RWPE2 (cell line): ENCODE results near the gene SLC25A39.
"Not testable (repeated sequence)": the region's sequence is repeated elsewhere in the genome, so short reads cannot be mapped to it uniquely, and the experiment has no call there.

Source experiments
- ATAC-seq: fragments of 200-7000 bp; cut with Tn5 transposase; 3 replicates; pipeline ENCODE4 v1.9.1; 2021; ENCODE audit warnings: low read depth
- DNase-seq: peaks from one replicate; pipeline ENCODE4 v3.0.0-alpha.2; 2020; ENCODE audit warnings: low spot score
- H3K27ac ChIP-seq: fragments of 450-650 bp; 2 replicates; pipeline ENCODE4 v1.5.1; 2017; ENCODE audit warnings: mild to moderate bottlenecking; ENCODE audit not compliant: poor library complexity, severe bottlenecking
- H3K27me3 ChIP-seq: fragments of 250-450 bp; sonication (Bioruptor Pico); 2 replicates; pipeline ENCODE4 v1.5.1; 2021; ENCODE audit warnings: mild to moderate bottlenecking, moderate library complexity; ENCODE audit not compliant: insufficient read depth, poor library complexity, severe bottlenecking
- H3K36me3 ChIP-seq: fragments of 250-450 bp; sonication (Bioruptor Pico); 2 replicates; pipeline ENCODE4 v1.5.1; 2020; ENCODE audit warnings: low read depth, mild to moderate bottlenecking, moderate library complexity
- H3K4me1 ChIP-seq: fragments of 250-450 bp; sonication (Bioruptor Pico); 2 replicates; pipeline ENCODE4 v1.5.1; 2021; ENCODE audit warnings: mild to moderate bottlenecking, moderate library complexity; ENCODE audit not compliant: insufficient read depth, poor library complexity, severe bottlenecking
- H3K4me3 ChIP-seq: fragments of 250-450 bp; sonication (Bioruptor Pico); 2 replicates; pipeline ENCODE4 v1.5.1; 2021; ENCODE audit warnings: mild to moderate bottlenecking, moderate library complexity; ENCODE audit not compliant: severe bottlenecking
- H3K9me3 ChIP-seq: fragments of 250-450 bp; sonication (Bioruptor Pico); 2 replicates; pipeline ENCODE4 v1.5.1; 2021; ENCODE audit warnings: mild to moderate bottlenecking, moderate library complexity; ENCODE audit not compliant: severe bottlenecking
- CTCF ChIP-seq: fragments of 450-650 bp; IDR thresholded peaks from one replicate; pipeline ENCODE4 v1.5.1; 2017; ENCODE audit warnings: mild to moderate bottlenecking, moderate library complexity; ENCODE audit not compliant: poor library complexity, severe bottlenecking

SLC25A39 gene

GRCh38 chr17:44349553-44350070, 25.0 kb upstream of the SLC25A39 start:
- no peak overlapping the region for H3K4me3 ChIP-seq
- peaks cover 24% of the 10 kb centered on the region; the same call in 1 of the 2 replicates for H3K36me3 ChIP-seq
- DNase-seq (no peak), ATAC-seq (no peak)
- H3K27ac ChIP-seq = peak overlapping the region; percentile 52
- H3K27me3 ChIP-seq = no peaks in the 10 kb centered on the region
- no peak for TF ChIP-seq CTCF
- H3K9me3 ChIP-seq = no peaks in the 10 kb centered on the region
- peaks cover 17% of the 10 kb centered on the region for H3K4me1 ChIP-seq

- ATAC-seq (no peak), DNase-seq (no peak)
- H3K36me3 ChIP-seq = peaks cover 24% of the 10 kb centered on the region; the same call in 1 of the 2 replicates
- no peak for TF ChIP-seq CTCF
- H3K4me1 ChIP-seq = peaks cover 19% of the 10 kb centered on the region
- H3K4me3 ChIP-seq = no peak overlapping the region
- no peaks in the 10 kb centered on the region for H3K27me3 ChIP-seq
- H3K9me3 ChIP-seq = no peaks in the 10 kb centered on the region
- H3K27ac ChIP-seq = peak overlapping the region; percentile 52
Measured at GRCh38 chr17:44348988-44349364, 24.4 kb upstream of the SLC25A39 start.

- ATAC-seq (peak; percentile 30; the same call in 2 of the 3 replicates), DNase-seq (no peak)
- Histone ChIP-seq H3K4me1 (peaks cover 19% of the 10 kb centered on the region), H3K27me3 (no peaks in the 10 kb centered on the region), H3K36me3 (peaks cover 24% of the 10 kb centered on the region; the same call in 1 of the 2 replicates), H3K27ac (peak overlapping the region; percentile 52), H3K9me3 (no peaks in the 10 kb centered on the region), H3K4me3 (no peak overlapping the region)
- no peak for TF ChIP-seq CTCF
Measured at GRCh38 chr17:44348234-44348987, 23.8 kb upstream of the SLC25A39 start.

GRCh38 chr17:44347206-44348055, 22.8 kb upstream of the SLC25A39 start:
- ATAC-seq, H3K27me3 ChIP-seq, DNase-seq, H3K4me3 ChIP-seq, H3K9me3 ChIP-seq: not testable (repeated sequence)
- H3K36me3 ChIP-seq = peaks cover 20% of the 10 kb centered on the region; the same call in 1 of the 2 replicates
- H3K4me1 ChIP-seq = peaks cover 19% of the 10 kb centered on the region
- H3K27ac ChIP-seq = peak overlapping the region; percentile 52

- H3K4me1 ChIP-seq = peaks cover 19% of the 10 kb centered on the region
- DNase-seq (no peak), ATAC-seq (no peak)
- peaks cover 12% of the 10 kb centered on the region; the same call in 1 of the 2 replicates for H3K36me3 ChIP-seq
- peak; percentile 49 for TF ChIP-seq CTCF
- no peaks in the 10 kb centered on the region for H3K9me3 ChIP-seq
- no peaks in the 10 kb centered on the region for H3K27me3 ChIP-seq
- H3K4me3 ChIP-seq = peak overlapping the region; percentile 68
- H3K27ac ChIP-seq = peak overlapping the region; percentile 61
Measured at GRCh38 chr17:44346064-44346844, 21.6 kb upstream of the SLC25A39 start.
